ENCODE results near the gene MYOZ2. TPM values are rescaled to one million over a fixed set of nuclear protein-coding genes. Genes with fewer than 3 reads are reported as not detected.

Gene MYOZ2
- total and polyA plus RNA-seq, 2 donors (not counting 3 experiments of a cell fraction or from before 2014, with no cell fraction given) = 0.11 to 0.13 TPM

GRCh38 chr4:119191505-119191904, 55.9 kb downstream of the MYOZ2 start:
- no peak overlapping the region for H3K4me3 ChIP-seq (replicated peaks in 1 of 3; ENCODE audit: insufficient read depth in 1 of 3, low read depth in 1 of 3, low read length in 3 of 3)
- POLR2A ChIA-PET = no interaction called here
- H3K4me2 ChIP-seq (ENCODE audit: insufficient read depth, low read length) = no peak overlapping the region
- H3K79me2 ChIP-seq (ENCODE audit: control insufficient read depth, insufficient read depth, low read length) = no peaks in the 10 kb centered on the region
- BruUV-seq (replicated peaks) = no TSS peak
- H3K36me3 ChIP-seq (ENCODE audit: control insufficient read depth in 2 of 2, extremely low read depth in 1 of 2, insufficient read depth in 2 of 2, low read length in 2 of 2) = no peaks in the 10 kb centered on the region
- no peaks in the 10 kb centered on the region for H3K27me3 ChIP-seq (ENCODE audit: control insufficient read depth in 2 of 2, insufficient read depth in 2 of 2, low read length in 2 of 2)
- TF ChIP-seq POLR2AphosphoS5 (IDR thresholded peaks at IDR 0.05; ENCODE audit: insufficient read depth, low read depth, low read length) (no peak), GATA2 (IDR thresholded peaks at IDR 0.05; ENCODE audit: insufficient read depth, insufficient read length, low read depth, low read length) (no peak), POLR2A (IDR thresholded peaks at IDR 0.05; ENCODE audit: low read depth, low read length) (no peak), EZH2 (IDR thresholded peaks at IDR 0.05; ENCODE audit: borderline replicate concordance, low read depth, low read length, severe bottlenecking) (no peak), FOS (IDR thresholded peaks at IDR 0.05; ENCODE audit: borderline replicate concordance, insufficient read depth, low read length) (no peak), MYC (IDR thresholded peaks at IDR 0.05; ENCODE audit: low read depth, low read length) (no peak), JUN (IDR thresholded peaks at IDR 0.05; ENCODE audit: borderline replicate concordance, insufficient read depth, insufficient read length, low read depth) (no peak)
- TF ChIP-seq, protein P1, sequence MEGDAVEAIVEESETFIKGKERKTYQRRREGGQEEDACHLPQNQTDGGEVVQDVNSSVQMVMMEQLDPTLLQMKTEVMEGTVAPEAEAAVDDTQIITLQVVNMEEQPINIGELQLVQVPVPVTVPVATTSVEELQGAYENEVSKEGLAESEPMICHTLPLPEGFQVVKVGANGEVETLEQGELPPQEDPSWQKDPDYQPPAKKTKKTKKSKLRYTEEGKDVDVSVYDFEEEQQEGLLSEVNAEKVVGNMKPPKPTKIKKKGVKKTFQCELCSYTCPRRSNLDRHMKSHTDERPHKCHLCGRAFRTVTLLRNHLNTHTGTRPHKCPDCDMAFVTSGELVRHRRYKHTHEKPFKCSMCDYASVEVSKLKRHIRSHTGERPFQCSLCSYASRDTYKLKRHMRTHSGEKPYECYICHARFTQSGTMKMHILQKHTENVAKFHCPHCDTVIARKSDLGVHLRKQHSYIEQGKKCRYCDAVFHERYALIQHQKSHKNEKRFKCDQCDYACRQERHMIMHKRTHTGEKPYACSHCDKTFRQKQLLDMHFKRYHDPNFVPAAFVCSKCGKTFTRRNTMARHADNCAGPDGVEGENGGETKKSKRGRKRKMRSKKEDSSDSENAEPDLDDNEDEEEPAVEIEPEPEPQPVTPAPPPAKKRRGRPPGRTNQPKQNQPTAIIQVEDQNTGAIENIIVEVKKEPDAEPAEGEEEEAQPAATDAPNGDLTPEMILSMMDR (IDR thresholded peaks at IDR 0.05; ENCODE audit: extremely low read depth in 1 of 2, insufficient read depth in 1 of 2, low read depth in 1 of 2, low read length in 2 of 2) = no peak
- TF ChIP-seq, protein P2, sequence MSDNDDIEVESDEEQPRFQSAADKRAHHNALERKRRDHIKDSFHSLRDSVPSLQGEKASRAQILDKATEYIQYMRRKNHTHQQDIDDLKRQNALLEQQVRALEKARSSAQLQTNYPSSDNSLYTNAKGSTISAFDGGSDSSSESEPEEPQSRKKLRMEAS (IDR thresholded peaks at IDR 0.05; ENCODE audit: insufficient read depth, insufficient read length) = no peak
- no peaks in the 10 kb centered on the region for H3K9me3 ChIP-seq (replicated peaks; ENCODE audit: control insufficient read depth, insufficient read depth, low read length)
- no peak overlapping the region for H3K27ac ChIP-seq (ENCODE audit: insufficient read depth, low read depth, low read length)
- CTCF ChIA-PET = no interaction called here
- intact Hi-C loops (cut with micrococcal nuclease) (no loop called here), dilution Hi-C loops (cut with MboI; ENCODE audit: extremely low pct_ligation_motif_present, low sequenced_read_pairs) (no loop called here)
- FAIRE-seq (no peak), DNase-seq (ENCODE audit: low read depth, low spot score) (no peak)
- H3K4me1 ChIP-seq (ENCODE audit: control insufficient read depth, extremely low read depth, insufficient read depth, low read length) = no peaks in the 10 kb centered on the region
- H3K9ac ChIP-seq (replicated peaks; ENCODE audit: extremely low read depth, insufficient read depth, low read length) = no peak overlapping the region
- no peak overlapping the region for H2AFZ ChIP-seq (ENCODE audit: low read depth, low read length)
- no peaks in the 10 kb centered on the region for H4K20me1 ChIP-seq (replicated peaks; ENCODE audit: control insufficient read depth, extremely low read depth, insufficient read depth, low read length)
- no peaks in the 10 kb centered on the region for H3K9me1 ChIP-seq (replicated peaks; ENCODE audit: control insufficient read depth, extremely low read depth, insufficient read depth, low read length)

Data from endothelial cell of umbilical vein (primary cell).